Effector memory CD4-positive, alpha-beta T cell (primary cell): ENCODE measurements around the gene MAGI3.

Source experiments
- DNase-seq, 3 donors: peaks; one replicate each; pipeline ENCODE4 v3.0.0-alpha.2; 2020
- H3K27ac ChIP-seq: 2 replicates; pipeline ENCODE4 v1.7.0; 2013; ENCODE audit warnings: mild to moderate bottlenecking, low read length, moderate library complexity; ENCODE audit not compliant: insufficient read depth, poor library complexity, severe bottlenecking
- H3K27me3 ChIP-seq: replicated peaks from 2 replicates; pipeline ENCODE4 v1.7.0; 2013; ENCODE audit warnings: mild to moderate bottlenecking, low read length; ENCODE audit not compliant: insufficient read depth, control insufficient read depth, poor library complexity, severe bottlenecking
- H3K36me3 ChIP-seq: 2 replicates; pipeline ENCODE4 v1.7.0; 2013; ENCODE audit warnings: mild to moderate bottlenecking, low read length, moderate library complexity; ENCODE audit not compliant: control insufficient read depth, insufficient read depth
- H3K4me1 ChIP-seq: 2 replicates; pipeline ENCODE4 v1.7.0; 2013; ENCODE audit warnings: low read length, mild to moderate bottlenecking; ENCODE audit not compliant: control insufficient read depth, insufficient read depth, poor library complexity, severe bottlenecking
- H3K4me3 ChIP-seq: 2 replicates; pipeline ENCODE4 v1.7.0; 2013; ENCODE audit warnings: low read length, low read depth, mild to moderate bottlenecking; ENCODE audit not compliant: insufficient read depth, poor library complexity, severe bottlenecking
- H3K9me3 ChIP-seq: 2 replicates; pipeline ENCODE4 v1.7.0; 2013; ENCODE audit warnings: mild to moderate bottlenecking, low read length, moderate library complexity; ENCODE audit not compliant: control insufficient read depth

MAGI3 gene

GRCh38 chr1:113534130-113534817 lies 144.0 kb downstream of the MAGI3 start:
- no peak overlapping the region for H3K27ac ChIP-seq

GRCh38 chr1:113534875-113535274 lies 144.6 kb downstream of the MAGI3 start:
- no peak overlapping the region for H3K27ac ChIP-seq
- no peak overlapping the region for H3K4me3 ChIP-seq
- H3K36me3 ChIP-seq = no peaks in the 10 kb centered on the region
- DNase-seq = no peak
- H3K4me1 ChIP-seq = no peaks in the 10 kb centered on the region
- no peaks in the 10 kb centered on the region for H3K27me3 ChIP-seq
- H3K9me3 ChIP-seq = no peaks in the 10 kb centered on the region

More at GRCh38 chr1:113534130-113534817, 144.0 kb downstream of the MAGI3 start:
- Histone ChIP-seq H3K27me3 (no peaks in the 10 kb centered on the region), H3K36me3 (no peaks in the 10 kb centered on the region), H3K4me1 (no peaks in the 10 kb centered on the region), H3K9me3 (no peaks in the 10 kb centered on the region), H3K4me3 (no peak overlapping the region)
- no peak for DNase-seq

DNA sequence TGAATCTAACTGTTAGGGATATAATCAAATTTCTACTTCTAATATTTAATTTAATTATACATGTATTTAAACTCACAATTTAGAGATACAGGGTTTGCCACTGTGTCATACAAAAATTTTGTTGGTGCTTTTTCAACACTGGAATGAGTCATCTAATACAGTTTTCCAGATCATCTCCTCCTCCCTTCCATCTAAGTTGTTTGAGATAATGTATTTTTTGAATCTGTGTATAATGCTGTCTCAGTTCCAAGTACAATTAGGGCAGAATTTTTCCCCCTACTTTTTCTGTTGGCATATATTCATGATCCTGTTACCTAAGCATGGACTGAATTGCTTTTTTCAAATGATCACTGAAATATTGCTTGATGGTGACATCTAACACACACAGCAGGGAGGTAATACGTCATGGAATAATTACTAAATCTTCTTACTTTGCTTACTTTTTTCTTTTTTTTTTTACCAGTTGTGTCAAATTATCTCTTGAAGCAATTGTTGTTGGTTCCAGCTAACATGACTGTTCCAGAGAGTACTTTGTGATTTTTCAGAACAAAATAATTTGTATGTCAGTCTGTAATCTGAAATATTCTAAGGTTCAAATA lies 146.0 kb downstream of the MAGI3 start:
- Histone ChIP-seq H3K27ac (no peak overlapping the region), H3K9me3 (no peaks in the 10 kb centered on the region), H3K27me3 (no peaks in the 10 kb centered on the region), H3K4me1 (no peaks in the 10 kb centered on the region), H3K4me3 (no peak overlapping the region), H3K36me3 (no peaks in the 10 kb centered on the region)
- DNase-seq = no peak

DNA sequence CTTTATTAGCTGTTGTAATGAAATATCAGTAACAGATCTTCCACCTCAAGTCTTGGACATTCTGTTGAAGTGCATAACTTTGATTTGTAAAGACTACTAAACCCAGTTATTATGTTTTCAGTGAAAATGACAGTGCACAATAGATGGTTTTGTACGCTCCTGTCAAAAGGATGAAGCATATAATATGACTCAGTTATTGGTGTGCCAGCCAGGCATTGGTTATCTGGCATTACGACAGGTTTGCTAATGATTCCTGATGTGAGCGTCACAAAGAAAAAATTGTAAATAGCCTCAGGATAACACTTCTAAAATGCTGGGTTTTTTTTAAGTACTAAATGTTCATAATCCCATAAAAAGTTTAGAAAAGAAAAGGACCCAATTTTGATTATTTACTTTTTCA lies 147.9 kb downstream of the MAGI3 start:
- Histone ChIP-seq H3K9me3 (no peaks in the 10 kb centered on the region), H3K36me3 (no peaks in the 10 kb centered on the region), H3K4me1 (no peaks in the 10 kb centered on the region), H3K27me3 (no peaks in the 10 kb centered on the region), H3K27ac (no peak overlapping the region), H3K4me3 (no peak overlapping the region)
- DNase-seq = no peak

GRCh38 chr1:113540335-113540734 lies 150.0 kb downstream of the MAGI3 start:
- Histone ChIP-seq H3K9me3 (no peaks in the 10 kb centered on the region), H3K27me3 (no peaks in the 10 kb centered on the region), H3K27ac (no peak overlapping the region), H3K4me1 (no peaks in the 10 kb centered on the region), H3K4me3 (no peak overlapping the region), H3K36me3 (no peaks in the 10 kb centered on the region)
- DNase-seq = no peak

- H3K4me1 ChIP-seq = no peaks in the 10 kb centered on the region
- no peaks in the 10 kb centered on the region for H3K9me3 ChIP-seq
- no peaks in the 10 kb centered on the region for H3K27me3 ChIP-seq
- no peak overlapping the region for H3K4me3 ChIP-seq
- no peaks in the 10 kb centered on the region for H3K36me3 ChIP-seq
- H3K27ac ChIP-seq = no peak overlapping the region
- DNase-seq = no peak
Measured at GRCh38 chr1:113541106-113541505, 150.8 kb downstream of the MAGI3 start.

- H3K27ac ChIP-seq = no peak overlapping the region
Measured at GRCh38 chr1:113542221-113542701, 151.9 kb downstream of the MAGI3 start.

DNA sequence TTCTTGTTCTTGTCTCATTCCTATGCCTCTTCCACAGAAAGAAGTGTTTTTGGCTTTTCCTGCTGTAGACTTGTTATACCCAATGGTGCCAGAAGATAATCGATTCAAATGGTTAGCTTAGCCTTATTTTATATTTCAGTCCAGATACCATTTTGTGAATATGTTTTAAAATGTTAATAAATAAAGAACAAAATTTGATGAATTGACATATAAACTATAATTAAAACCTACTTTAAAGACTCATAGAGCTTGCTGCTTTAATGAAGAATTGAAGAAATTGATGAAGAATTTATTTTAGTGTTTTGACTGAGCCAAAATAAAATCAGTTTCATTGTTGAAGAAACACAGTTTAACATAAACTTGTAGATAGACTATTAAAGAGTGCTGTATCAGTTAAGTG lies 152.8 kb downstream of the MAGI3 start:
- no peak overlapping the region for H3K4me3 ChIP-seq
- H3K27ac ChIP-seq = no peak overlapping the region
- H3K9me3 ChIP-seq = no peaks in the 10 kb centered on the region
- no peaks in the 10 kb centered on the region for H3K36me3 ChIP-seq
- H3K27me3 ChIP-seq = no peaks in the 10 kb centered on the region
- H3K4me1 ChIP-seq = no peaks in the 10 kb centered on the region
- DNase-seq = no peak

More at GRCh38 chr1:113542221-113542701, 151.9 kb downstream of the MAGI3 start:
- H3K36me3 ChIP-seq = no peaks in the 10 kb centered on the region
- H3K27me3 ChIP-seq = no peaks in the 10 kb centered on the region
- H3K4me3 ChIP-seq = no peak overlapping the region
- DNase-seq = no peak
- H3K4me1 ChIP-seq = no peaks in the 10 kb centered on the region
- no peaks in the 10 kb centered on the region for H3K9me3 ChIP-seq

DNA sequence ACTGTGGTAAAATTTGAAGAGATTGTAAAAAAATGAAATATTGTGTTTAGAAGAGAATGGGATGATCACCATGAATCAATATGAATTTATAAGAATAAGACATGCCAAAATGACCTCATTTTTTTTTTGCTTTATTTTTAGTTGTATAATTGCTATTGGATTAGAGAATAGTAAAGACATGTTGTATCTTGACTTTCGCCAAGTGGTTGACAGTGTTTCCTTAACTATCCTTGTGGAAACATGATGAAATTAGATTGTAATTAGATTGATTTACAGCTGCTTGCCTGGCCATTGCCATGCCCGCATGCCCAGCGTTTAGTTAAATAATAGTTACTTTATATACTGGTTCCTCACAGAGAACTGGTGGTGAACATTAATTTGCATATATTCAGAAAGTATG lies 154.9 kb downstream of the MAGI3 start:
- Histone ChIP-seq H3K36me3 (no peaks in the 10 kb centered on the region), H3K4me1 (no peaks in the 10 kb centered on the region), H3K4me3 (no peak overlapping the region), H3K27me3 (no peaks in the 10 kb centered on the region), H3K9me3 (no peaks in the 10 kb centered on the region), H3K27ac (no peak overlapping the region)
- no peak for DNase-seq

DNA sequence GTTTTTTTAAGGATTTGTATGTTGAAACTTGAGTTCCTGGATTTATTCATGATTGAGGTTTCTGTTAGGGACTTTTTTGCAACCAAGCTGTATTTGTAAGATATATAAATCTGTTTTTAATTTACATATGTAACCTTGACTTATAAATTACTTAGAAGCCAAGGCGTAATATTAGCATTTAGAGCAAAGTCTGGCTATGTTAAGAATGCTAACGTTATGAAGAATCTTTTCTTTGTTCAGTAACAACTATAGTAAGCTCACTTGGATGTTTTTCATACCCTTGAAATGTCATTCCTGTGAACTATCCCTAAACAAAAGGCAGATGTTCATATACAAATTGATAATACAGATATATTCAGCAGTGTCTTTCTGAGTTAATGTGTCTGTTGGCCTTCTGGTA lies 155.3 kb downstream of the MAGI3 start:
- no peaks in the 10 kb centered on the region for H3K4me1 ChIP-seq
- no peak overlapping the region for H3K27ac ChIP-seq
- no peak overlapping the region for H3K4me3 ChIP-seq
- no peaks in the 10 kb centered on the region for H3K9me3 ChIP-seq
- no peaks in the 10 kb centered on the region for H3K36me3 ChIP-seq
- H3K27me3 ChIP-seq = no peaks in the 10 kb centered on the region
- DNase-seq = no peak
